ENCODE results near the gene MYH1. TPM values are rescaled to one million over a fixed set of nuclear protein-coding genes. Genes with fewer than 3 reads are reported as not detected.

MYH1 gene
- total and polyA plus RNA-seq, 2 of the 8 experiments (the other 6 are each of a cell fraction or from before 2014, with no cell fraction given), result not detected

- TF ChIP-seq POLR2AphosphoS5 (IDR thresholded peaks at IDR 0.05; ENCODE audit: low read depth, low read length) (no peak), SP1 (IDR thresholded peaks at IDR 0.05; ENCODE audit: low read depth, low read length) (no peak), RXRA (IDR thresholded peaks at IDR 0.05; ENCODE audit: insufficient read depth, low read depth, low read length) (no peak), SIX5 (IDR thresholded peaks at IDR 0.05; ENCODE audit: low read depth, low read length) (no peak), RNF2 (IDR thresholded peaks at IDR 0.05; ENCODE audit: borderline replicate concordance, low read depth, low read length, missing control alignments, poor library complexity, severe bottlenecking) (no peak), EZH2 (IDR thresholded peaks at IDR 0.05; ENCODE audit: low read depth, low read length, severe bottlenecking) (no peak), CHD2 (IDR thresholded peaks at IDR 0.05; ENCODE audit: low read length) (no peak), CTBP2 (IDR thresholded peaks at IDR 0.05; ENCODE audit: borderline replicate concordance, insufficient read depth, insufficient read length, low read length) (no peak), GTF2F1 (IDR thresholded peaks at IDR 0.05; ENCODE audit: borderline replicate concordance, low read depth, low read length) (no peak), E2F6 (IDR thresholded peaks at IDR 0.05) (no peak), SIN3A (conservative IDR thresholded peaks at IDR 0.05 in 1 of 2, IDR thresholded peaks at IDR 0.05 in 1 of 2; ENCODE audit: low read depth in 1 of 2, low read length in 2 of 2) (no peak)
- Histone ChIP-seq H3K27ac (ENCODE audit: low read depth, low read length) (no peak within 1 kb of the TSS), H3K36me3 (ENCODE audit: control insufficient read depth in 2 of 4, insufficient read depth in 4 of 4, low read length in 3 of 4) (no peaks in the 10 kb centered on the region), H3K56ac (replicated peaks; ENCODE audit: insufficient read length, low read depth, low read length) (no peak within 1 kb of the TSS), H4K5ac (ENCODE audit: insufficient read length, low read depth, low read length) (no peak within 1 kb of the TSS), H3K9ac (replicated peaks in 1 of 4; ENCODE audit: extremely low read depth in 1 of 4, low read depth in 3 of 4, low read length in 3 of 4) (no peak within 1 kb of the TSS), H3K4me1 (replicated peaks in 1 of 4; ENCODE audit: control insufficient read depth in 3 of 4, insufficient read depth in 4 of 4, low read length in 3 of 4) (no peaks in the 10 kb centered on the region), H3K9me3 (ENCODE audit: insufficient read depth in 2 of 2, low read depth in 1 of 2, low read length in 1 of 2) (no peaks in the 10 kb centered on the region), H3K23me2 (ENCODE audit: low read depth, low read length) (no peaks in the 10 kb centered on the region), H3K27me3 (replicated peaks in 1 of 4; ENCODE audit: control insufficient read depth in 3 of 4, extremely low read depth in 1 of 4, insufficient read depth in 3 of 4, low read length in 3 of 4) (no peaks in the 10 kb centered on the region), H3K4me2 (ENCODE audit: insufficient read depth in 1 of 2, low read depth in 2 of 2, low read length in 2 of 2) (no peak within 1 kb of the TSS), H2BK20ac (ENCODE audit: low read length) (no peak within 1 kb of the TSS), H2BK120ac (replicated peaks; ENCODE audit: low read depth, low read length) (no peak within 1 kb of the TSS), H2AK5ac (ENCODE audit: low read depth, low read length) (no peak within 1 kb of the TSS), H3K18ac (ENCODE audit: extremely low read depth, low read length) (no peak within 1 kb of the TSS), H2BK12ac (ENCODE audit: low read depth, low read length) (no peak within 1 kb of the TSS), H3K79me1 (ENCODE audit: low read depth, low read length) (no peaks in the 10 kb centered on the region), H3K4me3 (ENCODE audit: extremely low read depth in 1 of 4, insufficient read depth in 2 of 4, low read depth in 3 of 4, low read length in 4 of 4) (no peak within 1 kb of the TSS), H2BK5ac (ENCODE audit: low read depth, low read length) (no peak within 1 kb of the TSS), H4K8ac (ENCODE audit: extremely low read depth, insufficient read depth, low read length) (no peak within 1 kb of the TSS), H4K20me1 (replicated peaks in 1 of 2; ENCODE audit: control insufficient read depth in 1 of 2, insufficient read depth in 2 of 2, low read length in 2 of 2) (no peaks in the 10 kb centered on the region), H3K23ac (ENCODE audit: insufficient read length) (no peak within 1 kb of the TSS), H3K14ac (ENCODE audit: insufficient read length) (no peak within 1 kb of the TSS), H4K91ac (replicated peaks; ENCODE audit: insufficient read length, low read length) (no peak within 1 kb of the TSS), H2BK15ac (ENCODE audit: low read length) (no peak within 1 kb of the TSS), H3K4ac (replicated peaks; ENCODE audit: insufficient read length, low read depth, low read length) (no peak within 1 kb of the TSS), H2AFZ (ENCODE audit: low read length) (no peak within 1 kb of the TSS), H3K79me2 (ENCODE audit: control insufficient read depth in 1 of 2, insufficient read depth in 2 of 2, low read length in 2 of 2) (no peaks in the 10 kb centered on the region)
- DNase-seq (ENCODE audit: low read depth in 1 of 2, low spot score in 2 of 2) (no peak), FAIRE-seq (no peak)
- ChIA-PET CTCF (ENCODE audit: partially characterized antibody) (interaction anchor here (0.8 kb wide), 1 partner anchor 149 kb away, joined by 3 read pairs; no protein-coding TSS in a partner anchor), POLR2A (ENCODE audit: partially characterized antibody) (no interaction called here)
- WGBS, 2 experiments (ENCODE audit: extremely low coverage in 1 of 2, insufficient coverage in 1 of 2, insufficient read length in 1 of 2, insufficient replicate concordance in 2 of 2, low coverage in 1 of 2, low lambda C conversion rate in 2 of 2, missing lambda C conversion rate in 1 of 2), result 94% methylated on average over 1 of the region's 1 CpG; no CpG with 5 or more reads in 1 of the 2 experiments
These were observed 48.9 kb downstream of the MYH1 start, which contains the start of gene MYH4 for GRCh38 chr17:10469459-10469858. TSS of gene MYH4 (minus strand) at chr17:10469559. CDS start at chr17:10466745, 2,814 bp downstream.

Data from H1 (cell line).